Omental fat pad (tissue), 4 donors: Measurements from ENCODE around the gene DNM3. TPM values are rescaled to one million over a fixed set of nuclear protein-coding genes. Genes with fewer than 3 reads are reported as not detected.

Source experiments
- ATAC-seq: fragments of 150-250 bp; one replicate; pipeline ENCODE4 v1.9.1; 2016; ENCODE audit warnings: mild to moderate bottlenecking, moderate library complexity; ENCODE audit not compliant: low FRiP score
- DNase-seq: peaks from one replicate; pipeline ENCODE4 v3.0.0-alpha.2; 2019; ENCODE audit warnings: low spot score
- total RNA-seq, 4 donors: library from RNA; depleted of rRNA; stranded (reverse); fragments of >200 nt; gene quantifications; one replicate each; pipeline ENCODE4 v1.1.0, GENCODE V29; 2016
- TF ChIP-seq, protein P1 (sequence below), 3 donors: fragments of 450-650 bp; IDR thresholded peaks; one replicate each; pipeline ENCODE4 v1.5.1; 2016 to 2017; ENCODE audit warnings: antibody characterized with exemption in 3 of 3, mild to moderate bottlenecking in 3 of 3, moderate library complexity in 2 of 3

DNM3 gene
- total RNA-seq, 4 donors from 2014 or later: 2.9 to 15.8 (median 5.5) TPM

DNA sequence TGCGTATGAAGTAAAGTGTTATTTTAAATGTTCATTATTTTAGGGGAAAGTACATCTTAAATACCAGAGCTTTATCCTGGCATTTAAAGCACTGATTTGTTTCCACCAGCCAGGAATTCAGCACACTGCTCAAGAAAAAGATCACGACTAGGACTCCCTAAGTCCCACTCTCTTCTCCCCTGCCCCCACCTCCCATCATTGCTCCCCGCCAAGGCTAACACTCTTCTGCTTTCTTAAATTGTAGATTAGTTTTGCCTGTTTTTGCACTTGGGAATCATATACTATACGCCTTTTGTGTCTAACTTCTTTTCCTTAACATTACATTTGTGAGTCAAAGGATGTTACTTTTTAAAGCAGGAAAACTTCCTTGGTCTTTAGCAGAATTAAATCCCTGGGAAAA, 541.7 kb downstream of the DNM3 start:
- DNase-seq: no peak
- no peak for ATAC-seq
- TF ChIP-seq, protein P1, sequence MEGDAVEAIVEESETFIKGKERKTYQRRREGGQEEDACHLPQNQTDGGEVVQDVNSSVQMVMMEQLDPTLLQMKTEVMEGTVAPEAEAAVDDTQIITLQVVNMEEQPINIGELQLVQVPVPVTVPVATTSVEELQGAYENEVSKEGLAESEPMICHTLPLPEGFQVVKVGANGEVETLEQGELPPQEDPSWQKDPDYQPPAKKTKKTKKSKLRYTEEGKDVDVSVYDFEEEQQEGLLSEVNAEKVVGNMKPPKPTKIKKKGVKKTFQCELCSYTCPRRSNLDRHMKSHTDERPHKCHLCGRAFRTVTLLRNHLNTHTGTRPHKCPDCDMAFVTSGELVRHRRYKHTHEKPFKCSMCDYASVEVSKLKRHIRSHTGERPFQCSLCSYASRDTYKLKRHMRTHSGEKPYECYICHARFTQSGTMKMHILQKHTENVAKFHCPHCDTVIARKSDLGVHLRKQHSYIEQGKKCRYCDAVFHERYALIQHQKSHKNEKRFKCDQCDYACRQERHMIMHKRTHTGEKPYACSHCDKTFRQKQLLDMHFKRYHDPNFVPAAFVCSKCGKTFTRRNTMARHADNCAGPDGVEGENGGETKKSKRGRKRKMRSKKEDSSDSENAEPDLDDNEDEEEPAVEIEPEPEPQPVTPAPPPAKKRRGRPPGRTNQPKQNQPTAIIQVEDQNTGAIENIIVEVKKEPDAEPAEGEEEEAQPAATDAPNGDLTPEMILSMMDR (IDR thresholded peaks at IDR 0.05): no peak

DNA sequence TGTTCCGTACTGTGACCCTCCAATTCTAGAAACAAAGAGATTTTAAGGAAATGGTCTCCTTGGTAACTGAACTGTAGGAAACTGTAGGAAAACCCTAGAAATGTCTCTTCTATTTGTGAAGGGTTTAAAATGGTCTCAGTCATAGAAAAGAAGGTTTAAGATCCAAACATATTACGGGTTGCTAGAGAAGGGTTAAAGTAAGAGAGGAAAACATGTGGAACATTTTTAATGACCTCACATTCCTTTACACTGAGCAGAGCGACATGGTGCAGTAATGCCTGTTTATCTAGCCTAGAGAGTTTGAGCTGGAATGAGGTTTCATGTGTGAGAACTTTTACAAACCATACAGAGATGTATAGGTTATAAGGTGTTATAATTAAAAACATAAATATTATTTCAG, 542.2 kb downstream of the DNM3 start:
- DNase-seq: no peak
- ATAC-seq: no peak
- TF ChIP-seq, protein P1 (IDR thresholded peaks at IDR 0.05): no peak

DNA sequence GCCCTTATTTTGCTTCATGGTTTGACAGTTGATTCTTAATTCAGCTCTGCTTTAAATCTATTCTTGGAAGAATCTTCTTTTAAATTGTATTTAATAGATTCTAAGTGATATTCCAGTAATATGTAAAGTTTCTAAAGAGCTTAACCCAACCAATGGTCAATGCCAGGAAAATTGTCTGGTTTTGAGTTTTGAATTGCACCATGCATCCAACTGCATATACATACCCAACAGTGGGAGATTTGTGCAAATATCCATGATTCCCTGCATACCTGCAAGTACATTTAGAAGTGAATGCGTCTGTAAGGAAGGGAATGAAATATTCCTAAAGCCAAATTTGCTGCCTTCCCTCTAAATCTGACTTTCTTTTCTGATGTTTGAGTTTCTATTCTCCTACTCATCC, 543.4 kb downstream of the DNM3 start:
- no peak for DNase-seq
- TF ChIP-seq, protein P1 (IDR thresholded peaks at IDR 0.05): no peak
- ATAC-seq: no peak

DNA sequence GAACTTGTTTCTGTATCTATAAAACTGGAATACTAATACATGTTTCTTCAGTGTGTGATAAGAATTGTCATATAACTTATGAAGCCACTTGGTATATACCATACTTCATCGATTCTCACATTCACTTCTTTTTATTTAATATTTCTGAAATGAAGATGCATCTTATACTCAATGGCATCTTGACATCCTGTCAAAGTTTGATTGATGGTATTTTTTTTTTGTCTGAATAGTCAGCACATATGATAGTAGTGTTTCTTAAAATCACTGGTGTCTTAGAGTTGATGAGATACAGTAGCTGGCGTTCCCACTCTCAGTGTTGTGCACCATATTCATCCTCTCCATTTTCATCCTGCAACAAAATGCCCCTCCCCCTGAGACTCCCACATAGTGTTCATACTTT, 544.7 kb downstream of the DNM3 start:
- TF ChIP-seq, protein P1 (IDR thresholded peaks at IDR 0.05): no peak
- no peak for ATAC-seq
- no peak for DNase-seq

DNA sequence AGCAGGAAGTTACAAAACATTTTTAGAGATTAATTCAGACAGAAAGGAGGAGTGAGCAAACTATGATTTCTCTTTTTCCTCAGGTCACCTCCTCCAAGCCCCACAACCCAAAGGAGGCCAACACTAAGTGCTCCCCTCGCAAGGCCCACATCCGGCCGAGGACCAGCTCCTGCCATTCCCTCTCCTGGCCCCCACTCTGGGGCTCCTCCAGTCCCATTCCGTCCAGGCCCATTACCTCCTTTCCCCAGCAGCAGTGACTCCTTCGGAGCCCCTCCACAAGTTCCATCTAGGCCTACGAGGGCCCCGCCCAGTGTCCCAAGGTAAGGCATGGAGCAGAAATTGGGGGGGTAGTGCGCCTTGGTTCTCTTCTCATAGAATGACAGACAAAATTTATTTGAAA, 547.2 kb downstream of the DNM3 start:
- ATAC-seq (no peak), DNase-seq (no peak)
- TF ChIP-seq, protein P1 (IDR thresholded peaks at IDR 0.05): no peak

DNA sequence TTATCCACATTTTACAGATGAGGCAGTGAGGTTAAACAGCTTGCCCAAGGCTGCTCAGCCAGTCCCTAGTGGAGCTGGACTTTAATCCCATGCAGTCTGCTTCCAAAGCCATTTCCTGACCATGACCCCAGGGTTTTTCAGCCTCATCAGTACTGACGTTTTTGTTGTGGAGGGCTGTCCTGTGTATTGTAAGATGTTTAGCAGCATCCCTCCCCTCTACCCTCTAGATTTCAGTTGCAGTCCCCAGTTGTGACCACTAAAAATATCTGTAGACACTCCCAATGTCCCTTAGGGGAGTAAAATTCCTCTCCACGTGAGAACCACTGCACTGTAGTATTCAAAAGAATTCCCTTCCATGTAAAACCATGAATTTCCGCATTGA, 549.0 kb downstream of the DNM3 start:
- DNase-seq (no peak), ATAC-seq (no peak)
- TF ChIP-seq, protein P1 (IDR thresholded peaks at IDR 0.05): no peak

DNA sequence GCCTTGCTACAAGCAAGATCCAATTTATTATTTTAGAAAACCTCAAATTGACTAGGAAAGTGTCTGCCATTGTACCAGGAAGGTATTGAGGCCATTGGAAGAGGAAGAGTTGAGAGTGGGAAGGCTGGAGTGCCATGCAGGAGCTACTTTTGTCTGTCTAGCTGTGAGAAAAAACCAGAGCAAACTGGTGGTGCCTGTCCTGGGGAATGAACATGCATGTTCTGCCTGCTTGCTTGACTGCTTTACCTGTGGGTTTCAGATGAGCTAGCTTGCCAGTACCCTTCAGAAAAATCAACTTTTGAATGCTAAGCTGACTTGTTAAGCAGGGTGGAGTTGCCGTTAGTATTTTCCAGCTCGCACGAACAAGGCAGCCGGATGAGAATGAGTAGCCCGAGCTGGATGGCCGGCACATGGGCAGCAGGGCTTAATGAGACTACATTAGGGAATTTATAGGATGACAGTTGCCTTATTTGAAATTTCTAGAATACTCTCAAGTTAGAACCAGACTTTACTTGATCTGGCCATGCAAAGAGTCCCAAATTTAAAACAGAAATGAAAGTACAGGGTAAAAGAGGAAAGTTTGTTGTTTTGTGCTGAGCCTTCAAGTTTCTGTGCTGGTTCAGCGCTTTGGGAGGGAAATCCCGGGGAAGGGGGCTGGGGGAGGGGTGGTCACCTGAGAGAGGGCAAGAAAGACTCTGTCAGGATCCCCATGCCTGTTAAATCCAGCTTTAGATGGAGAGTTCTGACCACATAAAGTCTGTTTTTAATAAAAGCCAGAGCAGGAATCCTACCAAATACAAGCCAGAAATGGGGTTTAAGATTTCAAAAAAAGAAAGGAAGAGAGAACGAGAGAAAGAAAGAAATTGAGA, 549.6 kb downstream of the DNM3 start:
- no peak for ATAC-seq
- peak; percentile 25 for DNase-seq
- TF ChIP-seq, protein P1 (IDR thresholded peaks at IDR 0.05): no peak
